Neutrophil (primary cell): ENCODE data around the gene GAD2.

Source experiments
- H3K27ac ChIP-seq: fragments of 200-600 bp; sonication (generic); 2 replicates; pipeline ENCODE4 v1.5.1; 2016; ENCODE audit warnings: mild to moderate bottlenecking, moderate library complexity
- H3K27me3 ChIP-seq: fragments of 200-600 bp; sonication (generic); 2 replicates; pipeline ENCODE4 v1.6.0; 2016; ENCODE audit warnings: mild to moderate bottlenecking
- H3K36me3 ChIP-seq: fragments of 200-600 bp; sonication (generic); 2 replicates; pipeline ENCODE4 v1.5.1; 2017
- H3K4me1 ChIP-seq, 2 experiments: fragments of 200-600 bp in 1 of 2; sonication (generic) in 1 of 2; 1 replicate in 1 of 2; 2 replicates in 1 of 2; pipeline versions ENCODE4 v1.5.1 to v1.6.1; 2013 to 2016; ENCODE audit warnings: low read depth in 1 of 2, low read length in 1 of 2, mild to moderate bottlenecking in 1 of 2, moderate library complexity in 1 of 2; ENCODE audit not compliant: control insufficient read depth in 1 of 2, insufficient read depth in 1 of 2
- H3K4me3 ChIP-seq, 2 experiments: fragments of 200-600 bp in 1 of 2; sonication (generic) in 1 of 2; 1 replicate in 1 of 2; 2 replicates in 1 of 2; pipeline ENCODE4 v1.5.1; 2013 to 2016; ENCODE audit warnings: low read depth in 1 of 2, low read length in 1 of 2, mild to moderate bottlenecking in 1 of 2, moderate library complexity in 1 of 2
- H3K9me3 ChIP-seq: fragments of 200-600 bp; sonication (generic); 2 replicates; pipeline ENCODE4 v1.5.1; 2016
- TF ChIP-seq, protein P1 (sequence below): fragments of 200-600 bp; sonication (generic); IDR thresholded peaks from 2 replicates; pipeline ENCODE4 v1.5.1; 2016; ENCODE audit warnings: antibody characterized with exemption

GAD2 gene

DNA sequence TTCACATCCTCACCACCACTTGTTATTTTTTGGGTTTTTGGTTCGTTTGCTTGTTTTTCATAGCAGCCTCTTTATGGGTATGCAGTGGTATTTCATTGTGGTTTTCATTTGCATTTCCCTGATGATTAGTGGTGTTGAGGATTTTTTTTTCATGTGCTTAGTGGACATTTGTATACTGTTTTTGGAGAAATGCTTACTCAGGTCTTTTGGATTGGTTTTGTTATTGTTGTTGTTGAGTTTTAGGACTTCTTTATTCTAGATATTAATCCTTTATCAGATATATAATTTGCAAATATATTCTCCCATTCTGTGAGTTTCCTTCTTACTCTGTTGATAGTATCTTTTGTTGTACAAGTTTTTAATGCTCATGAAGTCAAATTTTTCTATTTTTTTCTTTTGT lies 42.8 kb downstream of the GAD2 start:
- Histone ChIP-seq H3K27ac (no peak overlapping the region), H3K36me3 (no peaks in the 10 kb centered on the region), H3K4me1 (no peaks in the 10 kb centered on the region), H3K27me3 (peaks cover 47% of the 10 kb centered on the region), H3K9me3 (no peaks in the 10 kb centered on the region), H3K4me3 (no peak overlapping the region)
- TF ChIP-seq, protein P1, sequence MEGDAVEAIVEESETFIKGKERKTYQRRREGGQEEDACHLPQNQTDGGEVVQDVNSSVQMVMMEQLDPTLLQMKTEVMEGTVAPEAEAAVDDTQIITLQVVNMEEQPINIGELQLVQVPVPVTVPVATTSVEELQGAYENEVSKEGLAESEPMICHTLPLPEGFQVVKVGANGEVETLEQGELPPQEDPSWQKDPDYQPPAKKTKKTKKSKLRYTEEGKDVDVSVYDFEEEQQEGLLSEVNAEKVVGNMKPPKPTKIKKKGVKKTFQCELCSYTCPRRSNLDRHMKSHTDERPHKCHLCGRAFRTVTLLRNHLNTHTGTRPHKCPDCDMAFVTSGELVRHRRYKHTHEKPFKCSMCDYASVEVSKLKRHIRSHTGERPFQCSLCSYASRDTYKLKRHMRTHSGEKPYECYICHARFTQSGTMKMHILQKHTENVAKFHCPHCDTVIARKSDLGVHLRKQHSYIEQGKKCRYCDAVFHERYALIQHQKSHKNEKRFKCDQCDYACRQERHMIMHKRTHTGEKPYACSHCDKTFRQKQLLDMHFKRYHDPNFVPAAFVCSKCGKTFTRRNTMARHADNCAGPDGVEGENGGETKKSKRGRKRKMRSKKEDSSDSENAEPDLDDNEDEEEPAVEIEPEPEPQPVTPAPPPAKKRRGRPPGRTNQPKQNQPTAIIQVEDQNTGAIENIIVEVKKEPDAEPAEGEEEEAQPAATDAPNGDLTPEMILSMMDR: no peak

DNA sequence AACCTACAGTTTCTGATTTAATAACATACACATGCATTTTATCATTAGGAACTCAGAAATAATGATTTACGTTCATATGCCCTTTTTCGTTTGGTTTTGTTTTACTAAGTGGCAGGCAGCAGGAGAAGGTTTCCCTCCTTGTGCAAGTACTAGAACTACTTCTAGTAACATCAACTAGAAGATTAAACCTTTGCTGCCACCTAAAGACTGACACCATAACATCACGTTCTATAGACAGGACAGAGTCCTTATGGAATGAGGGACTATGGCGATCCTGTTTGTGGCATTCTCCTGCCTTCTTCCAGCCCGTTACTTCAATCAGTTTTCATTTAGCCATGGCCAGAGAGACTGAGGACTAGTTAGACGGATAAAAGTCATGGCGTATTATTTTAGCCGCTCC lies 53.2 kb downstream of the GAD2 start:
- H3K4me3 ChIP-seq: no peak overlapping the region
- no peaks in the 10 kb centered on the region for H3K9me3 ChIP-seq
- no peak overlapping the region for H3K27ac ChIP-seq
- peaks cover 82% of the 10 kb centered on the region for H3K27me3 ChIP-seq
- TF ChIP-seq, protein P1: no peak
- H3K4me1 ChIP-seq: no peaks in the 10 kb centered on the region
- no peaks in the 10 kb centered on the region for H3K36me3 ChIP-seq

DNA sequence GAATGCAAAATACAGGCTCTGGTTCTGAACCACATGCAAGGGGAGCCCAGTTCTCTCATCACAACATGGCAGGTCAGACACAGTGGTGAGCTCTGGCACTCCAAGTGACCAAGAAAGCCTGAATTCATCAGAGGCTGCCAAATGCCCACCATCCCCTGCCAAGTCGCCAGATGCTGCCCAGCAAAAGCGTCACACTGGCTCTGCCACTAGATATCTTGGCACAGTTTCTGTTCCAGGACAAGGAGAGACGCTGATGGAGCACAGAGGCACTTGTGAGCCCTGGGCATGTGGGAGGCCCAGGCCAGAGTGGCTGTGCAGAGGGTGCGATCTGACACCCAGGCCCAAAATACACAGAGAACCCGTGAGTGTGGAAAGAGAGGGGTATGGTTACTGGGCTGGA lies 57.8 kb downstream of the GAD2 start:
- H3K27me3 ChIP-seq: peaks cover 48% of the 10 kb centered on the region
- no peaks in the 10 kb centered on the region for H3K9me3 ChIP-seq

DNA sequence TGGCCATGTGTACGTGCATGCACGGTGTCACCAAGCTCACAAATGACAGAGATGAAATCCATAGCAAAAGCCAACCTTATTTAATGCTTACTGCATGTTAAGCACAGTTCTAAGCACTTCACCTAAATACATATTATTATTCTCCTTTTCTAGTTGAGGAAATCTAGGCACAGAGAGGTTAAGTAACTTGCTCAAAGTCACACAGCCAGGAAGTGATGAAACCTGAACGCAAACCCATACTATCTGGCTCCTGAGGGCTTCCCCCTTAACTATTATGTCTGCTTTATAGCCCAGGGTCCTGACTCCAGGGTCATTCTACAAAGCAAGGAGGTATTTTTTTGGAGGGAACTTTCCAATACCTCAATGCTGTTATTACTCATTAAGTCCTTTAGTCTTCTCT lies 61.7 kb downstream of the GAD2 start:
- Histone ChIP-seq H3K36me3 (no peaks in the 10 kb centered on the region), H3K27ac (no peak overlapping the region), H3K27me3 (peaks cover 19% of the 10 kb centered on the region), H3K4me3 (no peak overlapping the region), H3K4me1 (no peaks in the 10 kb centered on the region), H3K9me3 (no peaks in the 10 kb centered on the region)
- TF ChIP-seq, protein P1: no peak

More for the DNA sequence above, 57.8 kb downstream of the GAD2 start:
- no peak overlapping the region for H3K4me3 ChIP-seq
- TF ChIP-seq, protein P1: no peak
- H3K4me1 ChIP-seq: no peaks in the 10 kb centered on the region
- H3K27ac ChIP-seq: no peak overlapping the region
- H3K36me3 ChIP-seq: no peaks in the 10 kb centered on the region

DNA sequence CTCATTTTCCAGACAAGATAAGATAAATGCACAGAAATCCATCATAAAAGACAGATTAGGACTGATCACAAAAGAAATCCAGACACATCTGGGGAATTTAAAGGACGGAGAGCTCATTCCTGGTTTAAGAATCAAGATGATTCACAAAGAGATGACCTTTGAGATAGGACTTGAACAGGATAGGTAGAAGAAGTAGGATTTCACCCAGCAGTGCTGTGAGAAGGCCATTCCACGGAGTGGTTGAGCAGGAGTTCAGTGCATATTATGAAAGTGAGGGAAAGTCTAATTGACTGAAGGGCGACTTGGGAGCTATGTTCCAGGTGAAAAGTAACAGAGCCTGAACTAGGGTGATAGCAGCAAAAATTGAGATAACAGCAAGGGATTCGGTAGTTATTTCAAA lies 73.7 kb downstream of the GAD2 start:
- H3K36me3 ChIP-seq: no peaks in the 10 kb centered on the region
- no peak overlapping the region for H3K27ac ChIP-seq
- H3K4me1 ChIP-seq: no peaks in the 10 kb centered on the region
- peaks cover 62% of the 10 kb centered on the region for H3K27me3 ChIP-seq
- TF ChIP-seq, protein P1: no peak
- no peak overlapping the region for H3K4me3 ChIP-seq
- no peaks in the 10 kb centered on the region for H3K9me3 ChIP-seq
